Kidney epithelial cell (primary cell): ENCODE data around the gene C2orf42. TPM values are rescaled to one million over a fixed set of nuclear protein-coding genes. Genes with fewer than 3 reads are reported as not detected.
"Not testable (repeated sequence)": the region's sequence is repeated elsewhere in the genome, so short reads cannot be mapped to it uniquely, and the experiment has no call there.

ENCODE experiments used
- DNase-seq: peaks from one replicate; pipeline ENCODE4 v3.0.0-alpha.2; 2010; ENCODE audit warnings: low read depth
- H3K27me3 ChIP-seq: 2 replicates; pipeline ENCODE4 v1.6.0; 2011; ENCODE audit warnings: low read length; ENCODE audit not compliant: control insufficient read depth, insufficient read depth
- H3K36me3 ChIP-seq: 2 replicates; pipeline ENCODE4 v1.5.1; 2011; ENCODE audit warnings: low read length; ENCODE audit not compliant: control insufficient read depth, insufficient read depth
- H3K4me3 ChIP-seq: 2 replicates; pipeline ENCODE4 v1.5.1; 2011; ENCODE audit warnings: low read depth, mild to moderate bottlenecking, control low read depth, low read length
- total RNA-seq: library from RNA; depleted of rRNA; stranded (reverse); fragments of >200 nt; gene quantifications from 2 replicates; pipeline ENCODE4 v1.2.3, GENCODE V29; 2015
- TF ChIP-seq, protein P1 (sequence below): IDR thresholded peaks from 2 replicates; pipeline ENCODE4 v1.5.1; 2011; ENCODE audit warnings: mild to moderate bottlenecking, moderate library complexity, low read length, control low read depth, inconsistent platforms; ENCODE audit not compliant: insufficient read depth, poor library complexity, severe bottlenecking

Gene C2orf42
- total RNA-seq, 1 donor from 2014 or later: 9.1 TPM

GRCh38 chr2:70104231-70105111, 86.3 kb downstream of the C2orf42 start:
- Histone ChIP-seq H3K4me3 (no peak overlapping the region), H3K36me3 (no peaks in the 10 kb centered on the region), H3K27me3 (no peaks in the 10 kb centered on the region)
- TF ChIP-seq, protein P1, sequence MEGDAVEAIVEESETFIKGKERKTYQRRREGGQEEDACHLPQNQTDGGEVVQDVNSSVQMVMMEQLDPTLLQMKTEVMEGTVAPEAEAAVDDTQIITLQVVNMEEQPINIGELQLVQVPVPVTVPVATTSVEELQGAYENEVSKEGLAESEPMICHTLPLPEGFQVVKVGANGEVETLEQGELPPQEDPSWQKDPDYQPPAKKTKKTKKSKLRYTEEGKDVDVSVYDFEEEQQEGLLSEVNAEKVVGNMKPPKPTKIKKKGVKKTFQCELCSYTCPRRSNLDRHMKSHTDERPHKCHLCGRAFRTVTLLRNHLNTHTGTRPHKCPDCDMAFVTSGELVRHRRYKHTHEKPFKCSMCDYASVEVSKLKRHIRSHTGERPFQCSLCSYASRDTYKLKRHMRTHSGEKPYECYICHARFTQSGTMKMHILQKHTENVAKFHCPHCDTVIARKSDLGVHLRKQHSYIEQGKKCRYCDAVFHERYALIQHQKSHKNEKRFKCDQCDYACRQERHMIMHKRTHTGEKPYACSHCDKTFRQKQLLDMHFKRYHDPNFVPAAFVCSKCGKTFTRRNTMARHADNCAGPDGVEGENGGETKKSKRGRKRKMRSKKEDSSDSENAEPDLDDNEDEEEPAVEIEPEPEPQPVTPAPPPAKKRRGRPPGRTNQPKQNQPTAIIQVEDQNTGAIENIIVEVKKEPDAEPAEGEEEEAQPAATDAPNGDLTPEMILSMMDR: no peak
- DNase-seq: no peak

DNA sequence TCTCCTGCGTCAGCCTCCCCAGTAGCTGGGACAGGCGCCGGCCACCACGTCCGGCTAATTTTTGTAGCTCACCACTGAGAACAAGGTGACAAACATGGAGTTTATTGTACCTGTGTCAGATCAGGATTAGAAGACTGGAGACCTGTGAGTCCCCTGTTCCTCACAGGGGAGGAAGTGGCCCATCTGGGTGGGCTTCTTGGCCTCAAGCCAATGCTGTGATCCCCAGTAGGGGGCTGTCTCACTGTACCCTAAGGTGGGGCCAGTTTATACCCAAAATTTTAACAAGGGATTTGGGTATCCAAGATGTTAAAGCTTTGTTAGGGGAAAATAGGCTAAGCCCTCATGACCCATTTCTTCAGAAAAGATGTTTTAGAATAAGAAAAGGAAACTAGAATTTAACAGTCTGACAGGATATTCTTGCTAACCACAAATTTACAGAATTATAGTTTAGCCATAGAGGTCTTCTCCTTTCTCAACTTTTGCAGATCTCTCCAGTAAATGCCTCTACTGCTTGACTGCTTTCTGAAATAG, 87.2 kb downstream of the C2orf42 start:
- Histone ChIP-seq H3K27me3 (no peaks in the 10 kb centered on the region), H3K4me3 (no peak overlapping the region), H3K36me3 (no peaks in the 10 kb centered on the region)
- TF ChIP-seq, protein P1: no peak
- DNase-seq: no peak

DNA sequence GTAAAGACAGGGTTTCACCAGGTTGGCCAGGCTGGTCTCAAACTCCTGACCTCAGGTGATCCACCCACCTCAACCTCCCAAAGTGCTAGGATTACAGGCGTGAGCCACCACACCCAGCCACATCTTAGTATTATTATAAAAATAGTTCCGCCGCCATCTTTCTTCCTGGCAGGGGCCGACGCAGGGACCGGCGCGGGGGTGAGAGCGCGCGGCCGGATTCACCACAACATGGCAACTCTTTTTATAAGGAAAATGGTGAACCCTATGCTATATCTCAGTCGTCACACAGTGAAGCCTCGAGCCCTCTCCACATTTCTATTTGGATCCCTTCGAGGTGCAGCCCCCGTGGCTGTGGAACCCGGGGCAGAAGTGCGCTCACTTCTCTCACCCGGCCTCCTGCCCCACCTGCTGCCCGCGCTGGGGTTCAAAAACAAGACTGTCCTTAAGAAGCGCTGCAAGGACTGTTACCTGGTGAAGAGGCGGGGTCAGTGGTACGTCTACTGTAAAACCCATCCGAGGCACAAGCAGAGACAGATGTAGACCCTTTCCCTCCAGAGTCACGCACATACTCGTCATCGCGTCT, 88.4 kb downstream of the C2orf42 start:
- not testable (repeated sequence) for H3K4me3 ChIP-seq, H3K27me3 ChIP-seq, DNase-seq, H3K36me3 ChIP-seq

DNA sequence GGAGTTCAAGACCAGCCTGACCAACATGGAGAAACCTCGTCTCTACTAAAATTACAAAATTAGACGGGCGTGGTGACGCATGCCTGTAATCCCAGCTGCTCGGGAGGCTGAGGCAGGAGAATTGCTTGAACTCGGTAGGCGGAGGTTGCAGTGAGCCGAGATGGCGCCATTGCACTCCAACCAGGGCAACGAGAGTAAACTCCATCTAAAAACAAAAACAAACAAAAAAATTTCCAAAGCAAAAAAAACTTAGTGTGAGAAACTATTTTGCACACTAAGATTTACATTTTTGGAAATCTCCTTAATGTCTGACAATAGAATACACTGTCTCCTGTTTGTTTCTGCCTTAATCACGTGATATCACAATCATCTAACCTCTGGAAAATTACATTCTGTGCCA, 89.1 kb downstream of the C2orf42 start:
- H3K36me3 ChIP-seq, DNase-seq, H3K4me3 ChIP-seq, H3K27me3 ChIP-seq: not testable (repeated sequence)

DNA sequence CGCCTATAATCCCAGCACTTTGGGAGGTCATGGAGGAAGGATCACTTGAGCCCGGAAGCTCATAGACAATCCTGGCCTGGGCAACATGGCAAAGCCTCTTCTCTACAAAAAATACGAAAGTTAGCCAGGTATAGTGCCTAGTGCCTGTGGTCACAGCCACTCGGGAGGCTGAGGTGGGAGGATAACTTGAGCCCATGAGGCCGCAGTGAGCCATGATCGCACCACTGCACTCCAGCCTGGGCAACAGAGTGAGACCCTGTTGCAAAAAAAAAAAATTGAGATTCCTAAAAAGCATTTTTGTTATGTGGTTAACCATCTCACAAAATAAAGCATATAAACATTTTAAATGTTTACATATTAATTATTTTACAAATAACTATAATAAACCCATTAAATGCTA, 89.6 kb downstream of the C2orf42 start:
- H3K27me3 ChIP-seq: no peaks in the 10 kb centered on the region
- TF ChIP-seq, protein P1: no peak
- H3K36me3 ChIP-seq: no peaks in the 10 kb centered on the region
- H3K4me3 ChIP-seq: no peak overlapping the region
- no peak for DNase-seq

Other genes with a start within 250 kb of the C2orf42 start
- gene ASPRV1, start 229.4 kb downstream of the C2orf42 start, total RNA-seq: 0.07 and 0.08 TPM in 2 replicates
- 144 and 150 TPM in 2 replicates for gene PCBP1, start 103.5 kb downstream of the C2orf42 start, total RNA-seq
- gene TIA1, start 57.6 kb upstream of the C2orf42 start, total RNA-seq: 64.6 and 65.7 TPM in 2 replicates
- 26.6 and 26.7 TPM in 2 replicates for gene PCYOX1, start 67.1 kb upstream of the C2orf42 start, total RNA-seq
- 133 and 151 TPM in 2 replicates for gene SNRPG, start 102.7 kb upstream of the C2orf42 start, total RNA-seq
- gene FAM136A, start 111.0 kb upstream of the C2orf42 start, total RNA-seq: 67.1 and 70.5 TPM in 2 replicates